ENCODE results near the gene CXCL9. TPM values are rescaled to one million over a fixed set of nuclear protein-coding genes. Genes with fewer than 3 reads are reported as not detected.

Gene CXCL9
- polyA plus RNA-seq, 3 donors: 0.46 to 0.95 (median 0.55) TPM

GRCh38 chr4:75989846-75990528 is 17.3 kb downstream of the CXCL9 start:
- Mint-ChIP-seq H3K4me1 (peaks cover 31% of the 10 kb centered on the region), H3K9me3 (no peaks in the 10 kb centered on the region), H3K27ac (peak overlapping the region; percentile 83 to 95 (median 88)), H3K36me3 (peaks cover 10 to 12% of the 10 kb centered on the region in 2 donors), H3K27me3 (ENCODE audit: low read depth in 3 of 3) (peaks cover 1 to 5% (median 1%) of the 10 kb centered on the region in 3 donors), H3K4me3 (peak overlapping the region; percentile 88 to 94)
- Histone ChIP-seq H3K4me2 (replicated peaks; ENCODE audit: extremely low read depth, low read length, poor library complexity, severe bottlenecking) (peak overlapping the region; percentile 91), H3K4me1 (ENCODE audit: control insufficient read depth in 1 of 2, insufficient read depth in 2 of 2, low read length in 2 of 2) (peaks cover 23 to 24% of the 10 kb centered on the region in 2 donors), H3K9me3 (replicated peaks in 1 of 2; ENCODE audit: control insufficient read depth in 1 of 2, insufficient read depth in 1 of 2, low read length in 2 of 2) (no peaks in the 10 kb centered on the region), H3K36me3 (replicated peaks in 1 of 2; ENCODE audit: control insufficient read depth in 1 of 2, insufficient read depth in 2 of 2, low read length in 2 of 2) (peaks cover 0 to 6% of the 10 kb centered on the region in 2 donors), H3K27ac (ENCODE audit: low read depth in 1 of 2, low read length in 2 of 2) (peak overlapping the region; percentile 74 to 88), H2AFZ (ENCODE audit: insufficient read depth, low read depth, low read length, poor library complexity, severe bottlenecking) (peak overlapping the region; percentile 96), H3K9ac (ENCODE audit: insufficient read depth, low read length, poor library complexity, severe bottlenecking) (peak overlapping the region; percentile 89), H4K20me1 (ENCODE audit: insufficient read depth, low read length) (peaks cover 33% of the 10 kb centered on the region), H3K4me3 (replicated peaks in 1 of 3; ENCODE audit: low read depth in 2 of 3, low read length in 3 of 3) (peak overlapping the region; percentile 77 to 97 (median 94)), H3K27me3 (ENCODE audit: control insufficient read depth in 2 of 2, insufficient read depth in 2 of 2, low read length in 2 of 2) (peaks cover 0 to 2% of the 10 kb centered on the region in 2 donors), H3K79me2 (ENCODE audit: insufficient read depth, low read length) (peaks cover 59% of the 10 kb centered on the region)
- intact Hi-C loops (cut with micrococcal nuclease): loop anchor here (2.0 to 5.0 kb wide), 2 partner anchors 157 to 159 kb away; partner anchors contain the start of gene NUP54 (in 2 of the 2)
- TF ChIP-seq, protein P1, sequence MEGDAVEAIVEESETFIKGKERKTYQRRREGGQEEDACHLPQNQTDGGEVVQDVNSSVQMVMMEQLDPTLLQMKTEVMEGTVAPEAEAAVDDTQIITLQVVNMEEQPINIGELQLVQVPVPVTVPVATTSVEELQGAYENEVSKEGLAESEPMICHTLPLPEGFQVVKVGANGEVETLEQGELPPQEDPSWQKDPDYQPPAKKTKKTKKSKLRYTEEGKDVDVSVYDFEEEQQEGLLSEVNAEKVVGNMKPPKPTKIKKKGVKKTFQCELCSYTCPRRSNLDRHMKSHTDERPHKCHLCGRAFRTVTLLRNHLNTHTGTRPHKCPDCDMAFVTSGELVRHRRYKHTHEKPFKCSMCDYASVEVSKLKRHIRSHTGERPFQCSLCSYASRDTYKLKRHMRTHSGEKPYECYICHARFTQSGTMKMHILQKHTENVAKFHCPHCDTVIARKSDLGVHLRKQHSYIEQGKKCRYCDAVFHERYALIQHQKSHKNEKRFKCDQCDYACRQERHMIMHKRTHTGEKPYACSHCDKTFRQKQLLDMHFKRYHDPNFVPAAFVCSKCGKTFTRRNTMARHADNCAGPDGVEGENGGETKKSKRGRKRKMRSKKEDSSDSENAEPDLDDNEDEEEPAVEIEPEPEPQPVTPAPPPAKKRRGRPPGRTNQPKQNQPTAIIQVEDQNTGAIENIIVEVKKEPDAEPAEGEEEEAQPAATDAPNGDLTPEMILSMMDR (IDR thresholded peaks at IDR 0.05): no peak
- 0% methylated on average over 8 of the region's 20 CpGs for WGBS (ENCODE audit: insufficient coverage)
- no peak for DNase-seq

- no peaks in the 10 kb centered on the region for H3K27me3 Mint-ChIP-seq (ENCODE audit: low read depth in 3 of 3)
- Histone ChIP-seq H3K4me3 (replicated peaks in 1 of 3; ENCODE audit: low read depth in 2 of 3, low read length in 3 of 3) (no peak overlapping the region), H3K9ac (ENCODE audit: insufficient read depth, low read length, poor library complexity, severe bottlenecking) (no peak overlapping the region), H3K79me2 (ENCODE audit: insufficient read depth, low read length) (peaks cover 63% of the 10 kb centered on the region), H3K4me1 (ENCODE audit: control insufficient read depth in 1 of 2, insufficient read depth in 2 of 2, low read length in 2 of 2) (peaks cover 15 to 16% of the 10 kb centered on the region in 2 donors), H3K27me3 (ENCODE audit: control insufficient read depth in 2 of 2, insufficient read depth in 2 of 2, low read length in 2 of 2) (no peaks in the 10 kb centered on the region), H3K4me2 (replicated peaks; ENCODE audit: extremely low read depth, low read length, poor library complexity, severe bottlenecking) (no peak overlapping the region), H4K20me1 (ENCODE audit: insufficient read depth, low read length) (peaks cover 50% of the 10 kb centered on the region), H3K27ac (ENCODE audit: low read depth in 1 of 2, low read length in 2 of 2) (no peak overlapping the region), H2AFZ (ENCODE audit: insufficient read depth, low read depth, low read length, poor library complexity, severe bottlenecking) (no peak overlapping the region), H3K36me3 (replicated peaks in 1 of 2; ENCODE audit: control insufficient read depth in 1 of 2, insufficient read depth in 2 of 2, low read length in 2 of 2) (peaks cover 17 to 31% of the 10 kb centered on the region in 2 donors), H3K9me3 (replicated peaks in 1 of 2; ENCODE audit: control insufficient read depth in 1 of 2, insufficient read depth in 1 of 2, low read length in 2 of 2) (no peaks in the 10 kb centered on the region)
- intact Hi-C loops (cut with micrococcal nuclease): no loop called here
- peaks cover 37 to 47% of the 10 kb centered on the region in 2 donors for H3K36me3 Mint-ChIP-seq
- TF ChIP-seq, protein P1 (IDR thresholded peaks at IDR 0.05): no peak
- DNase-seq: no peak
- peaks cover 27% of the 10 kb centered on the region for H3K4me1 Mint-ChIP-seq
- H3K4me3 Mint-ChIP-seq: no peak overlapping the region
- WGBS (ENCODE audit: insufficient coverage): 89% methylated on average over 3 of the region's 3 CpGs
- H3K27ac Mint-ChIP-seq: no peak overlapping the region
- H3K9me3 Mint-ChIP-seq: peaks cover 0 to 2% (median 0%) of the 10 kb centered on the region in 7 donors
These were observed 22.2 kb downstream of the CXCL9 start for GRCh38 chr4:75985116-75985515.
